Lower leg skin (tissue), 3 donors: ENCODE results near the gene DTNB.

Source experiments
- CTCF ChIP-seq, 3 donors: fragments of 450-650 bp; IDR thresholded peaks; one replicate each; pipeline ENCODE4 v1.5.1; 2016; ENCODE audit warnings: antibody characterized with exemption in 3 of 3, mild to moderate bottlenecking in 3 of 3, moderate library complexity in 2 of 3
- POLR2A ChIP-seq, 2 donors: fragments of 450-650 bp; IDR thresholded peaks; one replicate each; pipeline ENCODE4 v1.6.1; 2016 to 2017; ENCODE audit warnings: antibody characterized with exemption in 2 of 2, mild to moderate bottlenecking in 1 of 2, moderate library complexity in 1 of 2

DNA sequence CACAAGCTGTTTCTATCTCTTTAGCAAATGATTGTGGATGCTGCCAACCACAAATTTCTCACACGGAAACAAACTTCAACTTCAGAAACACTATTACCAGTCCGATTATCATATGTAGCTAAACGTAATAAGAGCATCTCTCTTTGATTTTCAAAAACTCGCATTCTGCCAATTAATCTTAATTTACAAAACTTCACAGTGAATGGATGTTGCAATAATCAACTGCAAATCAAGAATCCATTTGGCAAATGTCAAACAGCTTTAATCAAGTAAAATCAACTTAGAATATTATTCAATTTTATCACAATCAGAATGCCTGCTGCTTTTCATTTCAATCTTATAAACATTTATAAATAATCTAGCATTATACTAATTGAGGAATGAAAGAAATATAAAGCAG lies 54.2 kb downstream of the DTNB start:
- TF ChIP-seq POLR2A (IDR thresholded peaks at IDR 0.05) (no peak), CTCF (IDR thresholded peaks at IDR 0.05) (no peak)
